Liver (tissue), 3 donors: ENCODE results near the gene RNF31.
A peak's percentile ranks its signal among the peaks of the same experiment; 100 is the strongest.

Source experiments
- CTCF ChIP-seq: fragments of 150-350 bp; IDR thresholded peaks from 2 replicates; pipeline ENCODE4 v1.5.1; 2017; ENCODE audit warnings: improper control_type of control experiment, low read depth, low read length; ENCODE audit not compliant: missing input control
- GABPA ChIP-seq, 2 donors: IDR thresholded peaks in 1 of 2; conservative IDR thresholded peaks in 1 of 2; 2 replicates each; pipeline ENCODE4 v1.6.1; 2016; ENCODE audit warnings: antibody characterized with exemption in 2 of 2, mild to moderate bottlenecking in 1 of 2, moderate library complexity in 1 of 2
- JUND ChIP-seq, 2 donors: IDR thresholded peaks; 2 replicates each; pipeline ENCODE4 v1.6.1; 2016; ENCODE audit warnings: antibody characterized with exemption in 2 of 2
- NR2F2 ChIP-seq: IDR thresholded peaks from 2 replicates; pipeline ENCODE4 v1.6.1; 2016; ENCODE audit warnings: antibody characterized with exemption
- RAD21 ChIP-seq, 2 donors: IDR thresholded peaks; 2 replicates each; pipeline ENCODE4 v1.6.1; 2016; ENCODE audit warnings: antibody characterized with exemption in 2 of 2, mild to moderate bottlenecking in 2 of 2
- REST ChIP-seq: IDR thresholded peaks from 2 replicates; pipeline ENCODE4 v1.6.1; 2016; ENCODE audit warnings: antibody characterized with exemption, mild to moderate bottlenecking
- SP1 ChIP-seq: IDR thresholded peaks from 2 replicates; pipeline ENCODE4 v1.6.1; 2018; ENCODE audit warnings: antibody characterized with exemption, mild to moderate bottlenecking
- donor health status: healthy.
- donor health status: healthy.

- no peak for TF ChIP-seq CTCF
- no peak for TF ChIP-seq SP1
- no peak for TF ChIP-seq JUND (IDR thresholded peaks at IDR 0.05)
- TF ChIP-seq RAD21 (IDR thresholded peaks at IDR 0.05): no peak
- TF ChIP-seq REST: peak; percentile 9
- TF ChIP-seq GABPA (IDR thresholded peaks at IDR 0.05 in 1 of 2, conservative IDR thresholded peaks at IDR 0.05 in 1 of 2): no peak
- TF ChIP-seq NR2F2: no peak
Measured at GRCh38 chr14:24115422-24116127, 31.7 kb upstream of the RNF31 start.
